IPS-15b (cell line): ENCODE data around the gene CCR2.

Source experiments
- H3K27me3 ChIP-seq: one replicate; pipeline ENCODE4 v1.6.1; 2013; ENCODE audit warnings: low read length; ENCODE audit not compliant: control insufficient read depth, insufficient read depth
- H3K36me3 ChIP-seq: one replicate; pipeline ENCODE4 v1.6.1; 2013; ENCODE audit warnings: low read length; ENCODE audit not compliant: control insufficient read depth, insufficient read depth
- H3K4me1 ChIP-seq: one replicate; pipeline ENCODE4 v1.6.1; 2013; ENCODE audit warnings: mild to moderate bottlenecking, low read length; ENCODE audit not compliant: control insufficient read depth, insufficient read depth
- H3K4me3 ChIP-seq: one replicate; pipeline ENCODE4 v1.5.1; 2013; ENCODE audit warnings: low read depth, low read length
- H3K9ac ChIP-seq: one replicate; pipeline ENCODE4 v1.6.1; 2013; ENCODE audit warnings: low read depth, mild to moderate bottlenecking, low read length
- H3K9me3 ChIP-seq: one replicate; pipeline ENCODE4 v1.6.1; 2013; ENCODE audit warnings: mild to moderate bottlenecking, low read length; ENCODE audit not compliant: control insufficient read depth, insufficient read depth

Gene CCR2

DNA sequence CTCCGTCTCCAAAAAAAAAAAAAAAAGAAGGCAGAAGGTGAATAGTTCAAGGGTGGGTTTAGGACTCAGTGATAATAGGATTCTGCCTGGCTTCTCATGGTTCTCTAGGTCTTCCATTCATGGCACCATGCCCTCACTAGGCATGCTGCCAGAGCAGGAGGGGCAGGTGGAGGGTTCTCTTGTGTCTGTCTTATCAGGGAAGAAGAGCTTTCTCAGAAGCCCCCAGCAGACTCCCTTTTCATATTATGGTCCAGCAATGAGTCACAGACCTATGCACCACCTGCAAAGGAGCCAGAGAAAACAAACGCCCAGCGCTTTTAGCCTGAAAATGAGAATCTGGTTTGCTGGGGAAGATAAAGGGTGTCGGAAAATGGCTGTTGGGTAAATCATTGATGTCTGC lies 3.0 kb downstream of the CCR2 start:
- Histone ChIP-seq H3K9me3 (no peaks in the 10 kb centered on the region), H3K4me1 (no peaks in the 10 kb centered on the region), H3K27me3 (no peaks in the 10 kb centered on the region), H3K4me3 (no peak overlapping the region), H3K9ac (no peak overlapping the region), H3K36me3 (no peaks in the 10 kb centered on the region)

DNA sequence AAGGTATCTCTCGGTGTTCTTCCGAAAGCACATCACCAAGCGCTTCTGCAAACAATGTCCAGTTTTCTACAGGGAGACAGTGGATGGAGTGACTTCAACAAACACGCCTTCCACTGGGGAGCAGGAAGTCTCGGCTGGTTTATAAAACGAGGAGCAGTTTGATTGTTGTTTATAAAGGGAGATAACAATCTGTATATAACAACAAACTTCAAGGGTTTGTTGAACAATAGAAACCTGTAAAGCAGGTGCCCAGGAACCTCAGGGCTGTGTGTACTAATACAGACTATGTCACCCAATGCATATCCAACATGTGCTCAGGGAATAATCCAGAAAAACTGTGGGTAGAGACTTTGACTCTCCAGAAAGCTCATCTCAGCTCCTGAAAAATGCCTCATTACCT lies 4.6 kb downstream of the CCR2 start:
- no peak overlapping the region for H3K4me3 ChIP-seq
- no peaks in the 10 kb centered on the region for H3K27me3 ChIP-seq
- H3K36me3 ChIP-seq = no peaks in the 10 kb centered on the region
- H3K4me1 ChIP-seq = no peaks in the 10 kb centered on the region
- H3K9ac ChIP-seq = no peak overlapping the region
- no peaks in the 10 kb centered on the region for H3K9me3 ChIP-seq

DNA sequence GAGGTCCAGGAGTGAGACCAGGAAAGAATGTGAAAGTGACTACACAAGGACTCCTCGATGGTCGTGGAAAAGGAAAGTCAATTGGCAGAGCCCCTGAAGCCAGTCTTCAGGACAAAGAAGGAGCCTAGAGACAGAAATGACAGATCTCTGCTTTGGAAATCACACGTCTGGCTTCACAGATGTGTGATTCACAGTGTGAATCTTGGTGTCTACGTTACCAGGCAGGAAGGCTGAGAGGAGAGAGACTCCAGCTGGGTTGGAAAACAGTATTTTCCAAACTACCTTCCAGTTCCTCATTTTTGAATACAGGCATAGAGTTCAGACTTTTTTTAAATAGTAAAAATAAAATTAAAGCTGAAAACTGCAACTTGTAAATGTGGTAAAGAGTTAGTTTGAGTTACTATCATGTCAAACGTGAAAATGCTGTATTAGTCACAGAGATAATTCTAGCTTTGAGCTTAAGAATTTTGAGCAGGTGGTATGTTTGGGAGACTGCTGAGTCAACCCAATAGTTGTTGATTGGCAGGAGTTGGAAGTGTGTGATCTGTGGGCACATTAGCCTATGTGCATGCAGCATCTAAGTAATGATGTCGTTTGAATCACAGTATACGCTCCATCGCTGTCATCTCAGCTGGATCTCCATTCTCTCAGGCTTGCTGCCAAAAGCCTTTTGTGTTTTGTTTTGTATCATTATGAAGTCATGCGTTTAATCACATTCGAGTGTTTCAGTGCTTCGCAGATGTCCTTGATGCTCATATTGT lies 6.0 kb downstream of the CCR2 start:
- no peak overlapping the region for H3K4me3 ChIP-seq

DNA sequence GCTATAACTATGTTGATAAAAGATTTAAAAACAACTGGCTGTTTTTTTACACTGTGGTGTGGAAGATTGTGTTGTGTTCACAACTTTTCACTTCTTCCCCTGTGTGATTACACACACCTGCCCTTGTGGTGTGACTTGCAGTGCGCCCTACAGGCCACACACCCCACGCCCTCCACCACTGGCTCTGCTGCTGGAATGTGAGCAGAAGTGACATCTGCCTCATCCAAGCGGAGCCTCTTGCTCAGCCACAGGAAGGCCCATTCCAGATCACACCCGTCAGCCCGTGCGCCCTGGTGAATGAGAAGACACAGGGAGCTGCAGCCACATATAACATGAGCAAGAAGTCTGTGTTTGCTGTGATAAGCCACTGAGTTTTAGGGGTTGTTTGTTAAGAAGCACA lies 7.0 kb downstream of the CCR2 start:
- no peak overlapping the region for H3K9ac ChIP-seq
- no peaks in the 10 kb centered on the region for H3K36me3 ChIP-seq
- H3K27me3 ChIP-seq = no peaks in the 10 kb centered on the region
- no peaks in the 10 kb centered on the region for H3K9me3 ChIP-seq
- H3K4me3 ChIP-seq = no peak overlapping the region
- no peaks in the 10 kb centered on the region for H3K4me1 ChIP-seq

More for the DNA sequence above, 6.0 kb downstream of the CCR2 start:
- Histone ChIP-seq H3K36me3 (no peaks in the 10 kb centered on the region), H3K9ac (no peak overlapping the region), H3K27me3 (no peaks in the 10 kb centered on the region), H3K4me1 (no peaks in the 10 kb centered on the region), H3K9me3 (no peaks in the 10 kb centered on the region)

DNA sequence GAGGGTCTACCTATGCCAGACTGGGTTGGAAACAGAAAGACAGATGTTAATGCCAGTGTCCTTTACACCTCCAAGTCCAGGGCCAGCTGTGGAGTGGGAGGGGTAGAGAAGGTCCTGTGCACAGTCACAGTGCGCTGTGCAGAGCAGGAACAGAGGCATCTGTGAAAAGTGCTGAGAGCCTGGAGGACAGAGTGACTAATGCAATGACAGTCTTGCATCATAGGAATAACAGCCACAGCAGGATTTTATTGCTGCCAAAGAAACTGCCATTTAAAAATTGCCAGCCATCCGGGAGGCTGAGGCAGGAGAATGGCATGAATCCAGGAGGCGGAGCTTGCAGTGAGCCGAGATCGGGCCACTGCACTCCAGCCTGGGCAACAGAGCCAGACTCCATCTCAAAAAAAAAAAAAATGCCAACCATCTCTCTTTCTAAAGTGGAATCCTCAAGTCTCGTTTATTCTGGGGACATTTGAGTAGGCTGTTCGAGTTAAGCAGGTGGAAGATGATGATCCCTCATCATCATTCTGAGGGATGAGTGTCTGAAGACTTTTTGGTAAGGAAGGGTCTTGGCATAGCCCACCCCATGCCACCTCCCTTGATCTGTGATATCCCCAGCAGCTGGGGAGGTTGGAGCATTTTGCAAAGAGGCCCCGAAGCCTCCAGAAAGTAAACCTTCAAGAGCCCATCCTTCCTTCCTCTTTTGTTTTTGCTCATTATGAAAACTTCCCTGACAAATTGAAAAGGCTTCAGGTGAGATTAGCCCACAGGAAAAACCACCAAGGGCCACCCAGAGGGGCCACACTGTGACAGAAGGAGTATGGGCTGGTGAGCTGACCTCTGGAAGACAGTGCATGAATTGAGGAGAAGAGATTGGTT lies 7.7 kb downstream of the CCR2 start:
- H3K9me3 ChIP-seq = no peaks in the 10 kb centered on the region
- H3K36me3 ChIP-seq = no peaks in the 10 kb centered on the region
- no peak overlapping the region for H3K9ac ChIP-seq
- H3K4me3 ChIP-seq = no peak overlapping the region
- no peaks in the 10 kb centered on the region for H3K27me3 ChIP-seq
- no peaks in the 10 kb centered on the region for H3K4me1 ChIP-seq

- H3K4me1 ChIP-seq = no peaks in the 10 kb centered on the region
- no peaks in the 10 kb centered on the region for H3K27me3 ChIP-seq
- no peaks in the 10 kb centered on the region for H3K9me3 ChIP-seq
Observed at GRCh38 chr3:46365041-46365440, 11.1 kb downstream of the CCR2 start.

GRCh38 chr3:46365737-46366524 lies 12.0 kb downstream of the CCR2 start:
- Histone ChIP-seq H3K4me3 (no peak overlapping the region), H3K9me3 (no peaks in the 10 kb centered on the region), H3K36me3 (no peaks in the 10 kb centered on the region), H3K4me1 (no peaks in the 10 kb centered on the region), H3K9ac (no peak overlapping the region), H3K27me3 (no peaks in the 10 kb centered on the region)

More at GRCh38 chr3:46365041-46365440, 11.1 kb downstream of the CCR2 start:
- Histone ChIP-seq H3K4me3 (no peak overlapping the region), H3K9ac (no peak overlapping the region), H3K36me3 (no peaks in the 10 kb centered on the region)

GRCh38 chr3:46367811-46368210 lies 13.9 kb downstream of the CCR2 start:
- H3K9me3 ChIP-seq = no peaks in the 10 kb centered on the region
- no peaks in the 10 kb centered on the region for H3K36me3 ChIP-seq
- no peaks in the 10 kb centered on the region for H3K27me3 ChIP-seq
- no peaks in the 10 kb centered on the region for H3K4me1 ChIP-seq
- H3K9ac ChIP-seq = no peak overlapping the region
- no peak overlapping the region for H3K4me3 ChIP-seq

GRCh38 chr3:46368569-46368968 lies 14.7 kb downstream of the CCR2 start:
- Histone ChIP-seq H3K36me3 (no peaks in the 10 kb centered on the region), H3K9me3 (no peaks in the 10 kb centered on the region), H3K27me3 (no peaks in the 10 kb centered on the region), H3K4me3 (no peak overlapping the region), H3K9ac (no peak overlapping the region), H3K4me1 (no peaks in the 10 kb centered on the region)

DNA sequence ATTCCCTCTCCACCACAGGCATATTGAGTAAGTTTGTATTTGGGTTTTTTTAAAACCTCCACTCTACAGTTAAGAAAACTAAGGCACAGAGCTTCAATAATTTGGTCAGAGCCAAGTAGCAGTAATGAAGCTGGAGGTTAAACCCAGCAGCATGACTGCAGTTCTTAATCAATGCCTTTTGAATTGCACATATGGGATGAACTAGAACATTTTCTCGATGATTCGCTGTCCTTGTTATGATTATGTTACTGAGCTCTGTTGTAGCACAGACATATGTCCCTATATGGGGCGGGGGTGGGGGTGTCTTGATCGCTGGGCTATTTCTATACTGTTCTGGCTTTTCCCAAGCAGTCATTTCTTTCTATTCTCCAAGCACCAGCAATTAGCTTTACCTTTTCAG lies 15.2 kb downstream of the CCR2 start:
- Histone ChIP-seq H3K4me3 (no peak overlapping the region), H3K9ac (no peak overlapping the region)

DNA sequence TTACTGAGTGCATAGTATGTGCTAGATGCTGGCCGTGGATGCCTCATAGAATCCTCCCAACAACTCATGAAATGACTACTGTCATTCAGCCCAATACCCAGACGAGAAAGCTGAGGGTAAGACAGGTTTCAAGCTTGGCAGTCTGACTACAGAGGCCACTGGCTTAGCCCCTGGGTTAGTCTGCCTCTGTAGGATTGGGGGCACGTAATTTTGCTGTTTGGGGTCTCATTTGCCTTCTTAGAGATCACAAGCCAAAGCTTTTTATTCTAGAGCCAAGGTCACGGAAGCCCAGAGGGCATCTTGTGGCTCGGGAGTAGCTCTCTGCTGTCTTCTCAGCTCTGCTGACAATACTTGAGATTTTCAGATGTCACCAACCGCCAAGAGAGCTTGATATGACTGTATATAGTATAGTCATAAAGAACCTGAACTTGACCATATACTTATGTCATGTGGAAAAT lies 15.8 kb downstream of the CCR2 start:
- no peaks in the 10 kb centered on the region for H3K4me1 ChIP-seq
- no peak overlapping the region for H3K4me3 ChIP-seq
- H3K27me3 ChIP-seq = no peaks in the 10 kb centered on the region
- no peak overlapping the region for H3K9ac ChIP-seq
- no peaks in the 10 kb centered on the region for H3K36me3 ChIP-seq
- no peaks in the 10 kb centered on the region for H3K9me3 ChIP-seq

More for the DNA sequence above, 15.2 kb downstream of the CCR2 start:
- H3K36me3 ChIP-seq = no peaks in the 10 kb centered on the region
- no peaks in the 10 kb centered on the region for H3K4me1 ChIP-seq
- no peaks in the 10 kb centered on the region for H3K27me3 ChIP-seq
- no peaks in the 10 kb centered on the region for H3K9me3 ChIP-seq
